HEK293 (cell line): ENCODE data around the gene LRRTM4.

Source experiments
- CTCF ChIA-PET: fragments of 350-600 bp; formaldehyde crosslinking; extraction: SDS; loops from one replicate; lab custom pipeline; 2021; ENCODE audit warnings: antibody characterized with exemption; lab: Yijun Ruan, JAX
- POLR2A ChIA-PET: fragments of 300-600 bp; formaldehyde crosslinking; extraction: SDS; loops from one replicate; lab custom pipeline; 2020; ENCODE audit warnings: antibody characterized with exemption, inconsistent platforms; lab: Yijun Ruan, JAX
- H3K27ac ChIP-seq: fragments of 200-500 bp; sonication (Bioruptor generic); 2 replicates; pipeline ENCODE4 v1.5.1; 2014; ENCODE audit warnings: low read depth, low read length, control low read depth, inconsistent platforms; ENCODE audit errors: extremely low read depth
- H3K36me3 ChIP-seq, 2 experiments: fragments of 200-500 bp in 1 of 2; sonication (Bioruptor generic) in 1 of 2; 1 replicate in 1 of 2; 2 replicates in 1 of 2; pipeline ENCODE4 v1.5.1; 2014 to 2017; ENCODE audit warnings: inconsistent platforms in 2 of 2, low read length in 2 of 2; ENCODE audit not compliant: control insufficient read depth in 2 of 2, insufficient read depth in 1 of 2
- H3K4me1 ChIP-seq: fragments of 200-500 bp; sonication (Bioruptor generic); 2 replicates; pipeline ENCODE4 v1.5.1; 2014; ENCODE audit warnings: mild to moderate bottlenecking, low read length, inconsistent platforms; ENCODE audit not compliant: control insufficient read depth, insufficient read depth
- H3K4me3 ChIP-seq: 2 replicates; pipeline ENCODE4 v1.5.1; 2011; ENCODE audit warnings: low read depth, mild to moderate bottlenecking, control low read depth, low read length, moderate library complexity
- H3K9me3 ChIP-seq: fragments of 200-500 bp; sonication (Bioruptor generic); 2 replicates; pipeline ENCODE4 v1.5.1; 2014; ENCODE audit warnings: low read depth, low read length, inconsistent platforms; ENCODE audit not compliant: control insufficient read depth, insufficient read depth
- KLF16 ChIP-seq: fragments of 450-650 bp; formaldehyde crosslinking; IDR thresholded peaks from 2 replicates; pipeline ENCODE4 v1.5.1; 2017; ENCODE audit warnings: missing biosample characterization, missing genetic modification characterization
- PRDM1 ChIP-seq: fragments of 450-650 bp; formaldehyde crosslinking; IDR thresholded peaks from 2 replicates; pipeline ENCODE4; 2016; ENCODE audit warnings: missing biosample characterization, missing genetic modification characterization
- REST ChIP-seq: fragments of 450-650 bp; formaldehyde crosslinking; IDR thresholded peaks from 2 replicates; pipeline ENCODE4 v1.5.1; 2016; ENCODE audit warnings: missing biosample characterization, missing genetic modification characterization
- SCRT1 ChIP-seq: fragments of 450-650 bp; formaldehyde crosslinking; IDR thresholded peaks from 2 replicates; pipeline ENCODE4 v1.5.1; 2016; ENCODE audit warnings: missing biosample characterization, missing genetic modification characterization, borderline replicate concordance
- YY2 ChIP-seq: fragments of 450-650 bp; formaldehyde crosslinking; IDR thresholded peaks from 2 replicates; pipeline ENCODE4 v1.5.1; 2016; ENCODE audit warnings: missing biosample characterization, missing genetic modification characterization
- ZBTB10 ChIP-seq: fragments of 450-650 bp; formaldehyde crosslinking; IDR thresholded peaks from 2 replicates; pipeline ENCODE4 v1.5.1; 2016; ENCODE audit warnings: missing biosample characterization, missing genetic modification characterization
- ZBTB20 ChIP-seq: fragments of 450-650 bp; formaldehyde crosslinking; IDR thresholded peaks from 2 replicates; pipeline ENCODE4 v1.5.1; 2016; ENCODE audit warnings: missing biosample characterization, missing genetic modification characterization
- ZFP3 ChIP-seq: fragments of 450-650 bp; formaldehyde crosslinking; IDR thresholded peaks from 2 replicates; pipeline ENCODE4 v1.5.1; 2016; ENCODE audit warnings: low read depth, missing biosample characterization, missing genetic modification characterization
- ZFP37 ChIP-seq: fragments of 450-650 bp; formaldehyde crosslinking; IDR thresholded peaks from 2 replicates; pipeline ENCODE4 v1.5.1; 2016; ENCODE audit warnings: missing biosample characterization, missing genetic modification characterization
- ZFP41 ChIP-seq: fragments of 450-650 bp; formaldehyde crosslinking; IDR thresholded peaks from 2 replicates; pipeline ENCODE4 v1.5.1; 2016; ENCODE audit warnings: missing biosample characterization, missing genetic modification characterization, borderline replicate concordance
- ZIC2 ChIP-seq: fragments of 450-650 bp; formaldehyde crosslinking; IDR thresholded peaks from 2 replicates; pipeline ENCODE4 v1.5.1; 2016; ENCODE audit warnings: missing biosample characterization, missing genetic modification characterization
- ZNF155 ChIP-seq: fragments of 450-650 bp; formaldehyde crosslinking; IDR thresholded peaks from 2 replicates; pipeline ENCODE4 v1.5.1; 2016; ENCODE audit warnings: missing biosample characterization, missing genetic modification characterization
- ZNF16 ChIP-seq: fragments of 450-650 bp; formaldehyde crosslinking; IDR thresholded peaks from 2 replicates; pipeline ENCODE4 v1.5.1; 2016; ENCODE audit warnings: low read depth, missing biosample characterization, missing genetic modification characterization
- ZNF169 ChIP-seq: fragments of 450-650 bp; formaldehyde crosslinking; IDR thresholded peaks from 2 replicates; pipeline ENCODE4 v1.5.1; 2016; ENCODE audit warnings: missing biosample characterization, missing genetic modification characterization
- ZNF175 ChIP-seq: fragments of 450-650 bp; formaldehyde crosslinking; IDR thresholded peaks from 2 replicates; pipeline ENCODE4 v1.5.1; 2016; ENCODE audit warnings: missing biosample characterization, missing genetic modification characterization
- ZNF211 ChIP-seq: fragments of 450-650 bp; formaldehyde crosslinking; IDR thresholded peaks from 2 replicates; pipeline ENCODE4 v1.5.1; 2016; ENCODE audit warnings: low read depth, missing biosample characterization, missing genetic modification characterization
- ZNF311 ChIP-seq: fragments of 450-650 bp; formaldehyde crosslinking; IDR thresholded peaks from 2 replicates; pipeline ENCODE4 v1.5.1; 2017; ENCODE audit warnings: missing biosample characterization, missing genetic modification characterization, borderline replicate concordance
- ZNF350 ChIP-seq: fragments of 450-650 bp; formaldehyde crosslinking; IDR thresholded peaks from 2 replicates; pipeline ENCODE4 v1.5.0; 2017; ENCODE audit warnings: missing biosample characterization, mild to moderate bottlenecking, missing genetic modification characterization
- ZNF404 ChIP-seq: fragments of 450-650 bp; formaldehyde crosslinking; IDR thresholded peaks from 2 replicates; pipeline ENCODE4 v1.5.1; 2017; ENCODE audit warnings: missing biosample characterization, missing genetic modification characterization
- ZNF416 ChIP-seq: fragments of 450-650 bp; formaldehyde crosslinking; IDR thresholded peaks from 2 replicates; pipeline ENCODE4 v1.5.1; 2016; ENCODE audit warnings: missing biosample characterization, missing genetic modification characterization
- ZNF530 ChIP-seq: fragments of 450-650 bp; formaldehyde crosslinking; IDR thresholded peaks from 2 replicates; pipeline ENCODE4 v1.5.1; 2016; ENCODE audit warnings: low read depth, missing biosample characterization, missing genetic modification characterization
- ZNF544 ChIP-seq: fragments of 450-650 bp; formaldehyde crosslinking; IDR thresholded peaks from 2 replicates; pipeline ENCODE4 v1.5.0; 2017; ENCODE audit warnings: missing biosample characterization, missing genetic modification characterization
- ZNF626 ChIP-seq: fragments of 450-650 bp; sonication (Bioruptor Pico); formaldehyde crosslinking; IDR thresholded peaks from 2 replicates; pipeline ENCODE4 v1.5.1; 2018; ENCODE audit warnings: missing biosample characterization, missing genetic modification characterization, inconsistent platforms
- ZNF664 ChIP-seq: fragments of 450-650 bp; formaldehyde crosslinking; IDR thresholded peaks from 2 replicates; pipeline ENCODE4 v1.5.1; 2016; ENCODE audit warnings: missing biosample characterization, missing genetic modification characterization
- ZNF747 ChIP-seq: fragments of 450-650 bp; formaldehyde crosslinking; IDR thresholded peaks from 2 replicates; pipeline ENCODE4 v1.5.1; 2016; ENCODE audit warnings: missing biosample characterization, missing genetic modification characterization
- ZNF776 ChIP-seq: fragments of 450-650 bp; formaldehyde crosslinking; IDR thresholded peaks from 2 replicates; pipeline ENCODE4 v1.5.0; 2017; ENCODE audit warnings: missing biosample characterization, missing genetic modification characterization, borderline replicate concordance
- ZNF777 ChIP-seq: fragments of 450-650 bp; formaldehyde crosslinking; IDR thresholded peaks from 2 replicates; pipeline ENCODE4 v1.5.1; 2017; ENCODE audit warnings: missing biosample characterization, missing genetic modification characterization, borderline replicate concordance
- ZNF837 ChIP-seq: fragments of 450-650 bp; formaldehyde crosslinking; IDR thresholded peaks from 2 replicates; pipeline ENCODE4 v1.5.1; 2016; ENCODE audit warnings: missing biosample characterization, missing genetic modification characterization
- ZNF843 ChIP-seq: fragments of 450-650 bp; formaldehyde crosslinking; IDR thresholded peaks from 2 replicates; pipeline ENCODE4 v1.5.1; 2016; ENCODE audit warnings: missing biosample characterization, missing genetic modification characterization
- ZSCAN16 ChIP-seq: fragments of 450-650 bp; formaldehyde crosslinking; IDR thresholded peaks from 2 replicates; pipeline ENCODE4 v1.5.1; 2016; ENCODE audit warnings: missing biosample characterization, missing genetic modification characterization

LRRTM4 gene

GRCh38 chr2:77028032-77028600 is 494.1 kb downstream of the LRRTM4 start (continued):
- TF ChIP-seq ZSCAN16 (tag by site-specific recombination), result no peak
- no peak for TF ChIP-seq ZNF544 (tag by site-specific recombination)
- no peak for TF ChIP-seq REST (tag by site-specific recombination)

GRCh38 chr2:77025714-77026113 is 496.5 kb downstream of the LRRTM4 start:
- H3K4me1 ChIP-seq, result no peaks in the 10 kb centered on the region
- H3K9me3 ChIP-seq, result no peaks in the 10 kb centered on the region
- H3K36me3 ChIP-seq, result no peaks in the 10 kb centered on the region
- POLR2A ChIA-PET, result no interaction called here
- CTCF ChIA-PET, result no interaction called here
- TF ChIP-seq ZNF664 (tag by site-specific recombination) (no peak), ZFP3 (tag by site-specific recombination) (no peak), PRDM1 (tag by site-specific recombination) (no peak), ZNF776 (tag by site-specific recombination) (no peak), SCRT1 (tag by site-specific recombination) (no peak), ZNF311 (tag by site-specific recombination) (no peak), ZNF155 (tag by site-specific recombination) (no peak), ZNF16 (tag by site-specific recombination) (no peak), KLF16 (tag by site-specific recombination) (no peak), ZNF350 (tag by site-specific recombination) (no peak), ZNF544 (tag by site-specific recombination) (no peak), ZBTB10 (tag by site-specific recombination) (no peak), ZNF747 (tag by site-specific recombination) (no peak), ZNF843 (tag by site-specific recombination) (no peak)
- TF ChIP-seq, all 188 proteins: peak for 0
- H3K27ac ChIP-seq, result no peak overlapping the region
- H3K4me3 ChIP-seq, result no peak overlapping the region

- TF ChIP-seq ZNF664 (tag by site-specific recombination) (no peak), ZNF175 (no peak), ZNF777 (tag by site-specific recombination) (no peak), ZIC2 (tag by site-specific recombination) (no peak), ZNF169 (tag by site-specific recombination) (no peak), ZNF211 (tag by site-specific recombination) (no peak), ZNF626 (no peak), ZNF530 (no peak), ZNF837 (tag by site-specific recombination) (no peak), ZFP3 (tag by site-specific recombination) (no peak), ZFP37 (no peak), ZFP41 (tag by site-specific recombination) (no peak), ZNF416 (tag by site-specific recombination) (no peak), ZBTB20 (no peak), ZNF404 (tag by site-specific recombination) (no peak), YY2 (no peak)
- POLR2A ChIA-PET, result no interaction called here
- no peaks in the 10 kb centered on the region for H3K4me1 ChIP-seq
- H3K27ac ChIP-seq, result no peak overlapping the region
- H3K9me3 ChIP-seq, result no peaks in the 10 kb centered on the region
- H3K4me3 ChIP-seq, result no peak overlapping the region
- H3K36me3 ChIP-seq, result no peaks in the 10 kb centered on the region
- CTCF ChIA-PET, result no interaction called here
Measured at GRCh38 chr2:77021161-77021560, 501.0 kb downstream of the LRRTM4 start.
